ENCODE data around the gene ST14. TPM values are rescaled to one million over a fixed set of nuclear protein-coding genes. Genes with fewer than 3 reads are reported as not detected.

Gene ST14
- total RNA-seq, 1 experiment from 2014 or later, result 0.60 TPM

DNA sequence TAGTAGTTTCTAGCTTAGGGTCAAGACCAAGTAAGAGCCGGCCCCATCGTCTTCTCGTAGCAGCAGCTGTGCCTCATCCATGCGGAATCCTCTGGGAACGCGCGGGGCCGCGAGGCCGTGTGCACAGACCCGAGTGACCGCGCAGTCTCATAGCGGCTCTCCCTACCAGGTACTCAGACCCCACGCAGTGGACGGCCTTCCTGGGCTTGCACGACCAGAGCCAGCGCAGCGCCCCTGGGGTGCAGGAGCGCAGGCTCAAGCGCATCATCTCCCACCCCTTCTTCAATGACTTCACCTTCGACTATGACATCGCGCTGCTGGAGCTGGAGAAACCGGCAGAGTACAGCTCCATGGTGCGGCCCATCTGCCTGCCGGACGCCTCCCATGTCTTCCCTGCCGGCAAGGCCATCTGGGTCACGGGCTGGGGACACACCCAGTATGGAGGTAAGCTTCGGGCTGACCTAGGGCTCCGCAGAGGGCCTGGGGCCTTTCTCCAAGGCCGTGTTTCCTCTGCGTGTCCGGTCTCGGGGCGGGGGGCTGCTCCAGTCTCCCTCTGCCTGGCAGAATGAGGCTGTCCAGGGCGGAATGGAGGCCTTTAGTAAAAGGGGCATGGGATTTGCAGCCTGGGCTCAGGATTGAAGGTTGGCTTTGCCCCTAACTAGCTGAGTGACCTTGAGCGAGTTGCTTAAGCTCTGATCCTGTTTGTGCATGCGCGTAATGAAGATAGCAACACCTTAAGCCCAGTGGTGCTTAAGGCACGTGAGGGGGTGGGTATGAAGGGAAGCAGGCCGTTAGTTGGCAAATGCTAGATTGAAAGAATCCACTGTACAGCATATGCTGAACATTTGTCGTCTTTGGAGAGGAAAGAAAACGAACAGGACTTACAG lies 48.9 kb downstream of the ST14 start:
- no peak for DNase-seq (ENCODE audit: low read depth)

GRCh38 chr11:130209128-130209932 lies 49.7 kb downstream of the ST14 start:
- DNase-seq (ENCODE audit: low read depth), result no peak

GRCh38 chr11:130209954-130210854 lies 50.6 kb downstream of the ST14 start:
- no peak for DNase-seq (ENCODE audit: low read depth)

GRCh38 chr11:130211144-130211543 lies 51.6 kb downstream of the ST14 start:
- DNase-seq (ENCODE audit: low read depth), result no peak

- DNase-seq (ENCODE audit: low read depth), result no peak
These were observed 52.3 kb downstream of the ST14 start for GRCh38 chr11:130211781-130212401.

- DNase-seq (ENCODE audit: low read depth), result no peak
These were observed 52.9 kb downstream of the ST14 start for GRCh38 chr11:130212431-130212961.

GRCh38 chr11:130213143-130213978 lies 53.8 kb downstream of the ST14 start:
- DNase-seq (ENCODE audit: low read depth), result peak; percentile 18

DNA sequence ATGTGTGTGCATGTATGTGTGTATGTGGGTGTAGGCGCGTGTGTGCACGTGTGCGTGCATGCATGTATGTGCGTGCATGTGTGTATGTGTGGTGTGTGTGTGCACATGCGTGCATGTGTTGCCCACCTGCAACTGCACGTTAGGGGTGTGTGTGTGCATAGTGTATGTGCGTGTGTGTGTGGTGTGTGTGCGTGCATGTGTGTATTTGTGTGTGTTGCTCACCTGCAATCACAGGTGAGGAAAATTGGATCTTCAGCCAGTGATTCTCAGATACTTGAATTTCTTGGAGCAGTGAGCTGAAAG lies 54.3 kb downstream of the ST14 start:
- DNase-seq (ENCODE audit: low read depth), result no peak

DNA sequence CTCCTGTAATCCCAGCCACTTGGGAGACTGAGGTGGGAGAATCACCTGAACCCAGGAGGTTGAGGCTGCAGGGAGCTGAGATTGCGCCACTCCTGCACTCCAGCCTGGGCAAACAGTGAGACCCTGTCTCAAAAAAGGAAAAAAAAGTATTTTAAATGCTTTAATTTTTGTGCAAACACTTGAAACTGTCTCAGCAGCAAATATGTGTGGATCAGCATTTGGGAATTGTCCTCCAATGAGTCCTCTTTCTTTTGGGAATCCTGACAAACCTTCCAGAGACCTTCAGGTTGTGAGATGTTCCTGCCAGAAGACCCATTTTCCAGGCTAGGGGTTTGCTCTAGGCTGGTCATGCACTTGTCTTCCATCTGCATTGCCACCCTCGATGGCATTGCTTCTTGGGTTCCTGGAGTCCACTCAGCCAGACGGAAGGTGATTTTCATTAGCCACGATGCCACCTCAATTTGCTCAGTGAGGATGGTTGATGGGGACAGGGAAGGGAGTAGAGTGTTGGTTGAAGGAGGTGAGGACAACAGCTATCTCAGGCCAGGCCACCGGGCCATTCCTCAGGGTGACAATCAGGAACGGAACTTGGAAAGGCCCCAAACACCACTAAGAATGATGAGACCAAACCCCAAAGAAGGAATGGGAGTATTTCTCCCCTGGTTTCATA lies 55.4 kb downstream of the ST14 start:
- DNase-seq (ENCODE audit: low read depth), result no peak

DNA sequence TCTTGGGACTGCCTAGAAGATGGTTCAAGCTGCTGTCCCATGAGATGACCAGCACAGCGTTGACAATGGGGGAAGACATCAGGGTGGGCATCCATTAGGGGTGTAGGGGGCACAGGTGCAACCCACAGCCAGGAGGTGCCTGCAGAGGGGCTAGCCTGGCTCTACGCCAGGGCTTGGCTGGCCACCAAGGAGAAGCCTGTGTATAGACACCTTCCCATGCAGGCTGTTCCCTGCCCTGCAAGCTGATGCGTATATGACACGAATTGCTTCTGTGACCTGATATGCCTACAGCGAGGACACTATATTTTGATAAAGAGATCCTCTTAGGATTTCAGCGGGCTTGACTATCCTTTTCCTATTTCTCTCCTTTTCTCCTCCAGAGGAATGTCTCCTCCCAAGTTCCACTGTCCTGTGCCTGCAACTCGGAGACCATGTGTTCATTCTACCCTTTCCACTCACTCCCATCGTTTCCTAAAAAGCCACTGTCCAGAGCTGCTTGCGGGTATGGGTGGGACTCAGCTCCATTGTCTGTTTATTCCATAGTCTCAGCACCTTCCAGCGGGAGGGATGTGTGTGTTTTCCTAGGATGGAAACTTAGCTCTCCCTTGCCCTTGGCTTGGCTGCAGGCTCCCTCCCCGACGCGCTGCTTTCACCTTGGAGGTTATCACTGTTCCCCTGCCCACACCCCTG lies 56.1 kb downstream of the ST14 start:
- DNase-seq (ENCODE audit: low read depth), result no peak

DNA sequence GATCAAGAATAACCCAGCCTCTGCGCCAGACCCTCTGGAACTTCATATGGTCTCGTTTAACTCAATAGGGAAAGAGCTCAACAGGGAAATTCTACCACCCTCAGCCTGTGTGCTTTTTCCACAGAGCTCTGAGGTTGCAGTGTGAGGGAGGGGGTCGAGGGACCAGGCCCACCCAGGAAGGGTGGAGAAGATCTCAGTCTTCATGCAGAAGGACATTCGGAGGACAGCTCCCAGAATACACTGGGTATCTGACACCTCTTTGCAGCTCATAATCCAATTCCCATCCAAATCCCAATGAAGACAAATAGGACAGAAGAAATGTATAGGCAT lies 56.6 kb downstream of the ST14 start:
- no peak for DNase-seq (ENCODE audit: low read depth)

DNA sequence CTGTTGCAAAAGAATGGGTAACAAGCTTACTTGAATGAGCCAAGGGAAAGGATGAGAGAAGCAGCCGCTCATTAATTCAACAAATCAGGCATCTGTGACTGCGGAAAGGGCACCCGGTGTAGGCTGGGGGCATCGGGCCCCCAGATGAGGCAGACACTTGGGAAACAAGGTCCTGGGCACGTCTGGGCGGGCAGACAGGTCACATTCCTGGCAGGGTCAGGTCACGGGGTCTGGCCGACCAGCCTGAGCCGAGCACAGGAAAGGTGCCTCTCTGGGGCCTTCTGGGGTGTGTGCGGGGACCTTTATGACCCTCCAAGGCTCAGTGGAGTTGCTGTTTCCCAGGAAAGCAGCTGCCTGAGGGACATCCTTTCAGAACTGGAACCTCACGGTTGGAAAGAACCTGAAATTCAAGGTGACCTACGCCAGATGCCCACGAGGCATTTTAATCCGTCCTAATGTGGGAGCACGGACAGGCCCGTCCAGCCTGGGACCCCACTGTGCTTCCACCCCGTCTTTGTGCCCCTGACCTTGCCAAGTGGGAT lies 57.1 kb downstream of the ST14 start:
- DNase-seq (ENCODE audit: low read depth), result no peak

GRCh38 chr11:130217133-130218031 lies 57.8 kb downstream of the ST14 start:
- DNase-seq (ENCODE audit: low read depth), result no peak

DNA sequence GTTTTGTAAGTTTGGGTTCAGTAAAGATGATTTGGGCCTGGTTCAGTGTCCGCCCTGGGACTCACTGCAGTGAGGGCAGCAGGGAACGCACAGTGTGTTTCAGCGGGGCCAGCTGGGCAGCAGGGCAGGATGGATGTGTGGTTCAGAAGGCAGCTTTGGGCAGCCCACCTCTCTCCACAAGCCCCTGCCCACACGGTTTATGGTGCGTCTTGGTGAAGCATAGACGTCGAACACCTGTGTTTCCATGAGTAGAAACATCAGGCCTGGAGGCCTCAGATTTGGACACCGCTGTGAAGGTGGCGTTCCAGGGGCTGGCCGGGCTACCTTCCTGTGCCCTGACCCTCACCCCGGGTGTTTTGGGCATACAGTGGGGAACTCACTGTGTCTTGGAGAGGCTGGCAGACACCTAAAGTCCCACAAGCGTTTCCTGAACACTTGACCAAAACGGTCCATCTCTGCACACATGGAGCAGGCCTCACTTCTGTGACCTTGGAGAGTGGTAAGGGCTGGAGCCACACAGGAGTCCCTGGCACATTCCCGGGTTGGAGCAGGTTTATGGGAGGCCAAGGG lies 59.0 kb downstream of the ST14 start:
- no peak for DNase-seq (ENCODE audit: low read depth)

DNA sequence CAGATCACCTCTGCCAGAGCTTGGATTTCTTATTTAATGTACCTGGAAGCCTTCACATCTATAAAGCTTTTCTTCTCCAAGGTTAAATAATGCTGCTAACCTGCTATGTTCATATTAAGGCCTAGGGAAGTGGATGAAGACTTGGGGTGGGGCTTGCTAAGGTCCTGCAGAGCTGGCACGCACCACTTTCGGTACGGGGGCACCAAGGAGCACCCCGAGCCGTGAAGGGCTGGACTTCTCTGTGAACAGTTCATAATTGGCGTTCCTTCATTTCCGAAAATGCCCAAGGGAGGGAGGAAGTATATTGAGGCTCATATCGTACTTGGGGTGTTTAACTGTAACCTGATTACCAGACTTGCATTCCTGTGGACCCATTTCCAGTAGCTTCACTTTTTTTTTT lies 59.6 kb downstream of the ST14 start:
- no peak for DNase-seq (ENCODE audit: low read depth)

GRCh38 chr11:130220311-130221035 lies 60.9 kb downstream of the ST14 start:
- DNase-seq (ENCODE audit: low read depth), result no peak

Data from RPMI7951 (cell line).